HG03066 (cell line): ENCODE data around the gene MYO1E.

ENCODE experiments used
- ATAC-seq: cut with Tn5 transposase; IDR thresholded peaks from one replicate; pipeline ENCODE4 v1.9.1; 2021; ENCODE audit warnings: low read depth; ENCODE audit not compliant: unreplicated experiment

Gene MYO1E

DNA sequence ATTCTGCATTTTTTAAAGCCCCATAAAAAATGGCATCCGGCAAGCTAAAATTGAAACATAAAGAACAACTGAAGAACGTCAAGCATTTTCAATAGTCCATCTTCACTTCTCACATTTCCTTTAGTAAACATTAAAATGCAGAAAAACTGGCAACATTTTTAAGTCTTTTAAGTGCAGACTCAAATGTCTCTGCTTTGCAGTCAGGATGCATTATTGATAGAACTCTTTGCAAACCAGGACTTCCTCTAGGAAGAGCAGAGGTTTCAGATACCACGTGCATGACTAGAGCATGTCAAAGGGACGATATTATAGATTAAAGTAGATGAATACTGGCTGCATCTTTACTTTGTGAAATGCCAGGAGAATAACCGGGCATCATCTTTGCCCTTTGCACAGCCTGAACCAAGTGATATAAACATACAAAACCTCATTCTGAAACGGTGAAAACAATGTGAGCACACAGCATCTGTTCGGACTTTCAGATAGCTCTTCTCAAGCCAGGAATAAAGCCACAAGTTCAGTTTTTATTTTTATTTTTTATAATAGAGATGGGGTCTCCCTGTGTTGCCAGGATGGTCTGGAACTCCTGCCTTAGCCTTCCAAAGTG is 101.0 kb downstream of the MYO1E start:
- no peak for ATAC-seq

DNA sequence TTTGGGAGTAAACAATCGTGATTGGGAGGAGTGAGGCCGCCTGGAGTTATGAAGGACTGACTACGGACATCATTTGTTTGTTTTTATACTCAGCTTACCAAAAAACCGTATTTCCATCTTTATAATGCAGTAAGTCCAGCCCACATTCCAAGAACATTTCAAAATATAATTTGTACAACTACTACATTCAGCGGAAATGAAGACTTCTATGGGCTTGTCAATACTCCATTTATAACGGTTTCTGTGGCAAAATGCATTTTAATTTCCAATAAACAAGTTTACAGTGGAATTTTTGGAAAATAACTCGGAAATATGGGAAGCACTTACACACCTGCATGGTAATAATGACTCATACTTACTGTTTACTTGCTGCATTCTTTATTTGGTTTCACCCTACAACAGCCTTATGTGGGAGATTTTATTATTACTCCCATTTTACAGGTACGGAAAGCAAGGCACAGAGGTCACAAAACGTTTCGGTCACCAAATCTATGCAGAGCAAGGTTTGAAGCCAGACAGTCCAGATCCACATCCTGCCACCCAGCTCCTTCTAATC is 103.7 kb downstream of the MYO1E start:
- ATAC-seq = no peak

DNA sequence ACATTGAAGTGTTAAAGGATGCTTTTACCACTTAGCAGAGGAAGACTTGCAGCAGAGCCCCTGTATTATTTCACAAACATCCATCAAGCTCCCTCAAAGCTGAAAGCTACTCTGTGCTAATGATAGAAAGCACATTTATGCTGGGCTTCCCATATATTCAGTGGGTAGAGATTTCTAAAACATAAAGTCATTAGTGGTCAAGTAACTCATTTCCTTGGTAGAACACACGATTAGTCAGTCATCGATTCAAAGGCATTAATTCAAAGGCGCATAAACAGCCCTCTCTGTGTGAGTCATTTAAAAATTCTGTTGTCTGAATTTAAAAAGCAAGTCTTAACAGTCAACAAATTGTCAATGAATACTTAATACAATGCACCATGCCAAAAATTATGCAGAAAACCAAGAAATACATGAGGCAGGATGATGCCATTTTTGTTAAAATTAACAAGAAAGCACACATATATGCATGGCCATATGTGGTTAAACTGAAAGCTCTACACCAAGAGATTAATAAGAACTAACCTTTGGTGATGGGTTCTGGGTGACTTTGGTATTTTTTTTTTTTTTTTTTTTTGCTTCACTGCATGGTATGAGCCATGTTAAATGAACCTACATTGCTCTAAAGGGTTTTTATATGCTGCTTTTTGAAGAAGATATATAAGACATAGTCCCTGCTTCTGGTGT is 104.4 kb downstream of the MYO1E start:
- no peak for ATAC-seq

DNA sequence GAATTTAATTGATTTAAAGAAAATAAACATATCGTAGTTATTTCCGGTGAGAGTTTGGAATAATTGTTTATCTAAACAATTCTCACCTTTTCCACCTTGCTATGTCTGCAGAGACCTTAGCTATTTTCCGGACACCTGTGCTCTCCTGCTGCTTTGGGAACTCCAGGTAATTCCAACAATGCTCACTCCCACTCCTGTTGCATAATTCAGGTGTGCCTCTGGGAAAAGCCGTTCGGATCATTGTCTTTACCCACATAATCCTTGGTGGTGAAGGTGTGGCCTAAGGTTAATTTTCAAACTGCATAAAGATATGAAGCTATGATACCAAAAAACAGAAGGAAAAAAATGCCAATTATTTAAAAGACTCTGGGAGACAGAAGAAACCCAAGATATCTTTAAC is 106.6 kb downstream of the MYO1E start:
- ATAC-seq = no peak

DNA sequence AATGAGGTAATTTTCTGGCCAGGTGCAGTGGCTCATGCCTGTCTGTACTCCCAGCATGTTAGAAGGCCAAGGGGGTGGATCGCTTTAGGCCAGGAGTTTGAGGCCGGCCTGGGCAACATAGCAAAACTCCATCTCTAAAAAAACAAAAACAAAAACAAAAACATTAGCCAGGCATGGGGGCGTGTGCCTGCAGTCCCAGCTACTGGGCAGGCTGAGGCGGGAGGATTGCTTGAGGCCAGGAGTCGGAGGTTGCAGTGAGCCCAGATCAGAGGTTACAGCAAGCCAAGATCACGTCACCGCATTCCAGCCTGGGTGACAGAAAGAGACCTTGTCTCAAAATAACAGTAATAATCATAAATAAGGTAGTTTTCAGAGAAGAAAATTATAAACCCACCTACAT is 110.4 kb downstream of the MYO1E start:
- no peak for ATAC-seq

DNA sequence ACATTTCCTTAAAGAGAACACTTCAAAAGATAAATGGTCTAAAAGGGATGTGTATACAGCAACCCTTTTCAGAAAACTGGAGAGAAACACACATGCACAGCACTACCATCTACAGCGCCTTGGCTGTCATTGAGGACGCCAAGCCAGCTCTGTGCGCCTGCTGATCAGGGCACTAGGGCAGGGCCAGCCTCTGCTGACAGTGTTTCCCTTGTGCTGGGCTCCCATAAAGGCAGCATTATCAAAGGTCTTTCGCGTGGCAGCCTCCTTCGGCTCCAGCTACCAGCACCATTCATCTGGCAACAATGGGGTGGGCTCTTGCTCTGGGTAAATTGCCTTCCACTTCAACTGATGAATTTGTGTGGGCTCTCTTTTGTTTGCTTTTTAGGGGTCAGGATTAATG is 112.6 kb downstream of the MYO1E start:
- no peak for ATAC-seq

DNA sequence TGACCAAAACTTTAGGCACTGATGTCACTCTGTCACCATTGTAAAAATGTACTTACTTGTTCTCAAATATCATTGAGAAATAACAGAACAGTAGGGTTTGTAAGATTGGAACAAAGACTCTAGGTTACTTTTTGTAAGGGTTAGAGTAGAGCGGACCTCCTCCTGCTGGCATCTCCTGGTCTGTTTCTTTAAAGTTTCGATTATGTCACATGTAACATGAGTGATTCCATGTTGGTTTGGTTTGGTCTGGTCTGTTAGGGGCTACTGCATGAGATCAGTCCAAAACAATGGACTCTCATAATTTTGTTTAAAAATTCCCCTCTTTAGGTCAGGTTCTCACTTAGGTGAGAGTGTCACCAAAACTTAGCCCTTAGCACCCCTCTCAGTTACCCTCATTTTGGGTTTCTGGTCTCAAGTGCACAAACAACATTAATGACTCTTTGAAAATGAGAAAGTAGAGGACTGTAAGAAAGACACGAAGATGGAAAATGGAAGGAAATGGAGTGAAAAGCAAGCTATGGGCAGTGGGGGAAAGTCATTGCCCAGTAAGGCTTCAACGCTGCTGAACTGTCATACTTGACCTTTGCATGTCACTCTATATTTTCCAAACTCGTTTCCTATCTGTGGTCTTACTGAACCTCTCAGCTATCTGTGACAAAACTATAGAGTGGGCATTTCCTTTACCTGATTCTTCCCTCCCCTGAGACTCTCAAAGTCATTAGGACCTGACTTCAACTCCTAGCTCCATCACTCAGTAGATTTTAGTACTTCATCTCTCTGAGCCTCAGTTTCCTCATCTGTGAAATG is 113.3 kb downstream of the MYO1E start:
- no peak for ATAC-seq

DNA sequence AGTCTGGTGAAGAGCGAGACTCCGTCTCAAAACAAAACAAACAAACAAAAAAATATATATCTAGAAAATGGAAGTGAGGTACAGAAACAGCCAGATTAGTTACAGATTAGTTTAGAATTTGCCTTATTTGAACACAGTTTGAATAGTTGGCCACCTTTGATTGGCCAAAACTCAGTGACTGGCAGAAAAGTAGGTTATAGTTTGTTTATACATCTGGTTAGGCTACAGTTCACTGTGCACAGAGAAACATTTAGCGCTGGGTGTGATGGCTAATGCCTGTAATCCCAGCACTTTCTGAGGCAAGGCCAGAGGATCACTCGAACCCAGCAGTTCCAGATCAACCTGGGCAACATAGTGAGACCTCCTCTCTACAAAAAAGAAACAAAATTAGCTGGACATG is 114.4 kb downstream of the MYO1E start:
- ATAC-seq = no peak

DNA sequence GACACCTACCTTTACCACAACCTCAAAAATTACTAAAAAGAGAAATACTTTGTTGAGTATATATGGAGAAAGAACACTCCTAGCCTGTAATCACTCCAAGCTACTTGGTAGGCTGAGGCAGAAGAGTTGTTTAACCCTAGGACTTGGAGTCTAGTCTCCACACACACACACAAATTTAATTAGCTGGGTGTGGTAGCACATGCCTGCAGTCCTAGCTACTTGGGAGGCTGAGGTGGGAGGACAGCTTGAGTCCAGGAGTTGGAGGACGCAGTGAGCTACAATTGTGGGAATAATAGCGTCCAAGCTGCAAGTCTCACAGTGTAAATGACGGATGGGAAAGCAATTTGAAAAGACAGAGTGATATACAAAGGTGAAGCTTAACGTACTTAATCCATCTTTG is 115.5 kb downstream of the MYO1E start:
- no peak for ATAC-seq

DNA sequence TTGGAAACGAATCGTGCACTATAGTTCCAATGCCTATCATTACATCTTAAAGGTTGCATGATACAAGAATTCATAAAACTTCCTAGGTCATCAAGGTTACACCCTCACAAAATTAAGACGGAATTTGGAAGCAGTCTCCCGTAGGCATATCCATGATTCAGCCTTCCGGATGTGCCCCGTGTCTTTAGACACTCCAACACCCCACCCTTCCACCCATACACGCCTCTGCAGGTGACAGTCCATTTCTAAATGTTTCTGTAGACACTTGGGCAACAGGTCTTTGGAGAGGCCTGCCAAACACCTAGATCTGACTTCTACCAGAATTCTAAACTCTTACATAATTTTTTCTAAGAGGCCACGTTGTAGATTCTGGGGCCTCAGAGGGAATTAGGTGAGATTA is 116.2 kb downstream of the MYO1E start:
- ATAC-seq = no peak

DNA sequence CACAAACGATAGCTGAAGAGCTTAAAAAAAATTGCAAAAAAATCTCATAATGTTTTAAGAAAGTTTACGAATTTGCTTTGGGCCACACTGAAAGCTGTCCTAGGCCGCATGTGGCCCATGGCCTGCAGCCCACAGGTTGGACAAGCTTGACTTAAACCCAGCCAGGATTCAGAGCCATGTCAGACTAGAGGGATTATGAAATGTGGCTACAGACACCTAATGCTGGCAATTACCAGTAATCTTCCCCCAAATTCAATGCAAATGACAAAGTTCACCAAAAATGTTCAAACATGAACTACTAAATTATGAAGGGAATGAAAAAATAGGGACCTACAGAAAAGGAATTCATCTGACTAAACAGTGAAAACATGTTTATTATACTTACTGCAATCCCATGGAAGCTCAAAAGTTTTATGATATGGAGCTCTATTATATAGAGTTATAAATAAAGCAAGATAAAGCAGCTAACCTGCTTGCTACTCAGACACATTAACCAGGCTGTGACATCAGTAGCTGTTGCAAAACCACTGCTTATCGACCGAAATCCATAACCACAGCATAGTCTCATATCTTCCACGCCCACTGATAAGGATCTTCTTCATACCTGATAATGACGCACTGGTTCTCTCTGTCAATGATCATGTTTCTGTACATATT is 116.9 kb downstream of the MYO1E start:
- ATAC-seq = no peak

DNA sequence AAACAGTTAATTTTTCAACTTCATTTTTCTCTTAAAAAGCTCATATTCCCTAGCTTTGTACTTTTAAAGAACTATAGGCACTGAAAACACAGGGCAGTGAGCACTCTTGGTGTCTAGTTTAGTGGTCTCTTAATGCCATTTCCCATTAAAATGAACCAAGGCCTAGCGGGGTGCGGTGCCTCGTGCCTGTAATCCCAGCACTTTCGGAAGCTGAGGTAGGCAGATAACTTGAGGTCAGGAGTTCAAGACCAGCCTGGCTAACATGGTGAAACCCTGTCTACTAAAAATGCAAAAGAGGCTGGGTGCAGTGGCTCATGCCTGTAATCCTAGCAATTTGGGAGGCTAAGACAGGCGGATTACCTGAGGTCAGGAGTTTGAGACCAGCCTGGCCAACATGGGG is 120.5 kb downstream of the MYO1E start:
- no peak for ATAC-seq

DNA sequence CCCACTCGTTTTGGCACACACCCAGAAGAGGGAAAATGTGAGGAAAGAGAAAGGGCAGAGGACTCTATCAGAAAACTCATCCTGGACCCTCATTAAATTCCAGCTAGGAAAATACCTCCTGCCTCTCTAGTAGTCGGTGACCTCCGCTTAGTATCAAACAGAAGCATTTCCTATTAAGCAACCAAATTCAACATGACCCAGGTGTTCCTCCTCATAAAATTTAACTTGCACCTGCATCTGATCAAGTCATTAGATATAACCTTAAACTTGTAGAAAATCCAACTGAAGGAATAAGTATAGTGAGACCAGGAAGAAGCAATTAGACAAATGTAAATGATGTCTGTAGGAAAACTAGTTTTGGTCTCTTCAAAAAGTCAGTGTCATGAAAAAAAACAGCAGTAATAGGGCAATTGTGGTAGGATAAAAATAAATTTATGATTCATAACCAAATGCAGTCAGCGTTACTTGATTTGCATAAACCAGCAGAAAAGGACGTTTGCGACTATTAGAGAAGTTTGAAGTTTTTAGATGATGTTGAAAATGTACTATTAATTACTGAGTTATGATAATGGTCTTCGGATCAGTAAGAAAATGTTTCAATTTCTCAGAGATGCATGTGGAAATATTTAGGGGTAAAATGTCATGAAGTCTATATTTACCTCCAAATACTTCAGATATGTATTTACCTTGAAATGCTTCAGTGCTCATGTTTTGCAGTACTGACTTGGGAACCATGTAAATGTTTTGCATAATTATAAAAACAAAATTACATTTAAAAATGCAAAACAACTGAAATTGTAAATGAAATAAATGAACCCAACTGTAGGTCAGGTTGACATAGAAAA is 121.4 kb downstream of the MYO1E start:
- no peak for ATAC-seq

DNA sequence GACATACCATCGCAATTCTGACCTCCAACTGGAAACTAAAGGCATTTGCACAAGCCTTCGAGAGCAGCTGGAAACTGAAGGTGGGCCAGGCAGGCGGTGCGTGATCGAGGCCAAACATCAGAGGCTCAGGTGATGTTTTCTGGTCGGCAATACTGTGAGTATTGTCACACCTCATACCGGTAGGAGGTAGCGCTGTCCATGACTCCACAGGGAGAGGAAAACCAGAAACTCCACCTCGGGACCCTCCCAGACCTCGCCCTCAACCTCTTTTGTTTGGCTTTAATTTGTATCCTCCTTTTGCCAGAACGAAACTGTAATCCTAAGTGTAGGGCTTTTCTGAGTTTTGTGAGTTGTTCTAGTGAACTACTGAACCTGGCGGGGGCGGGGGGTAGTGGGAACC is 122.4 kb downstream of the MYO1E start:
- no peak for ATAC-seq

DNA sequence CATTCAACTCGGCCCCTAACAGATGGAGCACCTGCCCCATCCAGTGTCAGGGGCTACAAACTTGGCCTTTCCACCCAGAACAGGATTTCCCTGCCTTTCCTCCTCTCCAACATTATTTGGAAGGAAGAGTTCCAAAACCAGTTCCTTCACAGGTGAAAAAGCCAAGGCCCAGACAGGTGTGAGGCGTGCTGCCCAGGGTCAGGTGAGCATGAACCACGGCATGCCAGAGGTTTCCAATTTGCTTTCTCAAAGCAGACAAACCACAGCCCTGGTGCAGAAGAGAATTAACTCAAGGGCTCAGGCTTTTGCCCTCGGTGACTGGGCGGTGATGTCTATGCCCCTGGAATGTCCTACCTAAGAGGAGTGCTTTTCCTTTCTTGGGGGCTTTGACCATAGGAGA is 122.9 kb downstream of the MYO1E start:
- no peak for ATAC-seq

DNA sequence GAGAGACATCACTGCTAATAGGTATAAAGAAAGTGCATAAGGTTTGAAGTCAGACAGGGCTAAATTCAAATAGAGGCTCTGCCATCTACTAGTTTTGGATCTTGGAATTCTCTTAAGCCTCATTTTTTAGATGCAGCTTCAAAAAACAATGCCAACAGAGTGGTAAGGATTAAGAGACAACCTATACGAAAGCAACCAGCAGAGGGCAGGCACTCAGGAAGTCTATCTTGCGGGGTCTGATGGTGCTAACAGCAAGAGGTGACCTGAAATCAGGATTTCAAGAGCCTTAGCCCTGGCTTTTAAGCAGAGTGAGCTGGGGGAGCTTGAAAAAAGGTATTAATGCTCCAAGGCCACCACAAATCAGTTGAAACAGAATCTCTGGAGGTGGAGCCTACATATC is 125.3 kb downstream of the MYO1E start:
- ATAC-seq = no peak

DNA sequence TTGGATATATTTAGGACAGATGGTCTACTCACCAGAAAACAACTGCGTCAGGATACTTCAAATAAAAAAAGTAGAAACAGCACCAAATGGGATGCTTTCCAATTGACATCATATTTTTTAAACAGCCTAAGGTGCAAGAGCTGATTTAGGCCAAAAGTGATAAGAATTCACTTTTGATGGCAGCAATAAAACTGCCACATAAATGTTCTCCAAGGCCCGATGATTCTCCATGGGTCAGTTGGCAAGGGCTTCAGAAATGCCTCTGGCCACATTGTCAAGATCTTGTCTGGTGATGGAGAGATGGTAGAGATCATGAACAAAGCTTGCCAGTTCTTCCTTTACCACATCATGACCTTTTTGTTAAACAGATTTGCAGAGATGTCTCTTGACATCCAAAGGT is 127.1 kb downstream of the MYO1E start:
- ATAC-seq = no peak

DNA sequence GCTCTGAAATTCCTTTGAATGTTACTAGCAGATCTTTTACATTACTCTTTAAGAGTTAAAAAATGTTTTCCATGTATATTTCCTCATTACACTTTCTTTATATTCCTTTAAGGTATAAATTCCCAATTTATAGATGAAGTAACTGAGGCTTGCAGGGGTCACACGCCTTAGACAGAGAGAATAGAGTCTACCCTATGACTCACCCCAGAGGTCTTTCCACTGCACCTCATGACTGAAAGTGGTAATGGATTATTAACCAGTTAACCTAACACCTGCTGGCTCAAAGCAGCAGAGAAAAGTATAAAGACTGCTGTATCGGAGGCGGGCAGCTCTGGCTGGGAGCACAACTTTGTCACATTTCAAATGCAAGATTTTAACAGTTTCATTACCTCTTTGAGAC is 128.3 kb downstream of the MYO1E start:
- ATAC-seq = peak; percentile 86

DNA sequence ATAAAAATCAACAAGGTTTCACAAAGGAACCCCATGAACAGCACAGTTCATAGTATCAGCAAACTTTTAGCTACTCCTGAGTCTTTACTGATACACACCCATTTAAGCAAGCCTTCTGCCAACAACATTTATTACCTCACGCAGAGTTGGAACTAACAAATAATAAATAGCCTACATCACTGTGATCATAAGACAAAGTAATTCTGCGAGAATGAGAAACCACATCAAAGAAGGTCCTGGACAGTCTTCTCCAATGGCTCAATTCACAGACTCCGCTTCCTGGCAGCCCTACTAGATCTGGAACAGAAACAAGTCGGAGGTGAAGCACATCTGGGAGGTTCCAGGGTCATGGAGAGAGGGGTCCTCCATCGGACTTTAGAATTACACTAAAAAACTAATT is 129.0 kb downstream of the MYO1E start:
- ATAC-seq = no peak

DNA sequence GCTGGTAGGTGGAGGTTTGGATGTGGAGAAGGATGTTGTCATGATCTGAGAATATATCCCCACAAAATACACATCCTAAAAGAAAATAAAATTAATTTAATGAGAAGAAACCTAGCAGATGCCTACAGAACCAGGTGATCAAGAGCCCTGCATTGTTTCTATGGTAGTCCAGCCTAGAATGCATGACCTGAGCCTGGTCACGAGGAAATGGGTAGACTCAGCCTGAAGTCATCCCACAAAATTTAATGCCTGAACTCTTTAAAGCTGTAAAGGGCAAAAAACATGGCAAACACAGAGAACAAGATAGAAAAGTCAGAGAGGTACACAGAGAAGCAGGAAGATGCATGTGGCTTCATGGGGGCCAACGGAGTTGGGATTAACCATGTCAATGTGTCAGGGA is 130.0 kb downstream of the MYO1E start:
- no peak for ATAC-seq
